Vagina (tissue), 2 donors: ENCODE data around the gene DGKG.

Source experiments
- CTCF ChIP-seq, 3 experiments: fragments of 450-650 bp in 2 of 3; fragments of 200-600 bp in 1 of 3; sonication (generic) in 1 of 3; IDR thresholded peaks; one replicate each; pipeline ENCODE4 v1.5.1; 2017 to 2019; ENCODE audit warnings: antibody characterized with exemption in 3 of 3, mild to moderate bottlenecking in 2 of 3, moderate library complexity in 2 of 3
- POLR2A ChIP-seq, 2 donors: fragments of 450-650 bp; IDR thresholded peaks; one replicate each; pipeline ENCODE4 v1.6.1; 2017; ENCODE audit warnings: antibody characterized with exemption in 2 of 2, mild to moderate bottlenecking in 2 of 2, moderate library complexity in 2 of 2

DNA sequence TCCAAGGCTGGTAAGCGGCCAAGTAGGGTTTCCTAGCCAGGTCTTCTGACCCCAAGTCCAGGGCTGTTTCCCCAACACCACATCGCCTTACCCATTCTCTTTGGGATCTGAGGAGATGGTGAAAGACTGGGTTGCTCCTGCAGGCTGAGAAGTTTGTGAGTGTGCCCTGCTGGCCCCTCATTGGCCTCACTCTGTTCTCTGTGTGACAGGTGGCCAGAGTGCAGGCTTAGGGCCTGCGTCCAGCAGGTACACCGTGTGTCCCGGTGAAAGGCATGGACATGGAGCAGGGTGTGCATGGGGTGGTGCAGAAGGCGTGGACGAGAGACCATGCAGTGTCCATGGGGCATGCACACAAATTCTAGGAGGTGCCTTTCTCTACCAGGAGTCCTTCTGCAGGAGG, 91.3 kb downstream of the DGKG start:
- no peak for TF ChIP-seq CTCF (IDR thresholded peaks at IDR 0.05)
- TF ChIP-seq POLR2A (IDR thresholded peaks at IDR 0.05) = no peak
